Inferior parietal cortex (tissue), 1 donor: ENCODE data around the gene SPRED2.

ENCODE experiments used
- DNase-seq: peaks from one replicate; pipeline ENCODE4 v3.0.0-alpha.2; 2016; ENCODE audit errors: extremely low spot score

The SPRED2 gene

GRCh38 chr2:65311049-65311448 lies 121.3 kb downstream of the SPRED2 start:
- DNase-seq, result no peak

GRCh38 chr2:65309699-65310098 lies 122.7 kb downstream of the SPRED2 start:
- DNase-seq, result no peak

- no peak for DNase-seq
These were observed 126.5 kb downstream of the SPRED2 start for GRCh38 chr2:65305934-65306333.

DNA sequence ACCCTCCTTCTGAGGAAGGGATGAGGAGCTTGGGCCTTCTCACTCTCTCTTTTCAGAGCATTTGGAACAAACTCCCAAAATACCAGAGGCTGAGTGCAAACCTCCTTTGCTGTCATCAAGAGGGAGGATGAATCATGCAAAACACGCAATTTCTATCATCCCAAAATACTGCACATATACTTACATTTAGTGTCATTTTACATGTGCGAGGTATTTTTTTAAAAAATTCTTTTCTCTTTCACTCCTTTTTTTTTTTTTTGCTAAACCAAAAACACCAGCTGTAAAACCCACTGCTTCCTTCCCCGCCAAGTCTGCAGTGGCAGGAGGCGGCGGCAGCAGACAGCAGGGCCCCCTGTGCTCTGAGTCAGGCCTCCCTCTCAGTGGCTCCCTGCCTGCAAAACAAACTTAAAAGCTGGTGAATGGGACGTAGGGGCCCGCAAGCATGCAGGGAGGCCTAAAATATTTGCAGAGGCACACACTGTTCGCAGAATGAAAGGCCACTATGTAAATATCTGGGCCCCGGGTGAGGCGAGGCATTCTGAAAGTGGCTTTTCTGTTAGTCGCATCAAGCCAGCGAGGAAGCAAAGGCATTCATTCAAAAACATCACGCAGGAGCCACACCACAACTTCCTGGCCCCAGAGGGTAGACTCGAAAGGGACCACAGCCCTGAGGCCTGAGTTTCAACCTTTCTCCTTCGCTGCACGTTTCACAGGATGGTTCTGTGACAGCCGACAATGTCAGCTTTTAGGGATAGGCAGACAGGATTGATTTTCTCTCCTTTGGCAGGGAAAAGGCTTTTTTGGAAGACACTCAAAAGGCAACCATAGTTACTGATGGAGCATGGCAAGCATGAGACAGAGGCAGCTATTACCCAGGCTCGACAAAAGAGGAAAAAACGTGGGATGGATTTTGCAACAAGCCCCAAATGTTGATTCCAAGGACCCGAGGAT lies 131.4 kb downstream of the SPRED2 start:
- DNase-seq, result peak; percentile 71

GRCh38 chr2:65300134-65300760 lies 132.2 kb downstream of the SPRED2 start:
- DNase-seq, result no peak

GRCh38 chr2:65299246-65299645 lies 133.2 kb downstream of the SPRED2 start:
- DNase-seq, result no peak

DNA sequence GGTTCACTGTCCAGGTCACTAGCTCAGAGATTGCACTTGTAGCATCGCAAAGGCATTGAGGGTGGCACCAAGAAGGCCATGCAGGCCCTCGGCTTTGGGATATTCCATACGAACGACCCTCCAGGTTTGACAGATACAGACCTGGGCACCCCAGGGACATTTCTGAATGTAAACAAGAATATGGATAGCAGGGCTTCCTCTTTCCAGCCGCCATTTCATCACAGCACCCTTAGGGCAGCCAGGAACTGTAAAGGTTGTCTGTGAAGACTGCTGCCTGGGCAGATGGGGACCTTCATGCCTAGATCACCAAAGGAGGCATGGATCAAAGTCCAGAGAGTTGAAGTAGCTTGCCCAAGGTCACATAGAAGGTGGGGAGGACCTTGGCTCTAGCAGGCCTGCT lies 134.3 kb downstream of the SPRED2 start:
- no peak for DNase-seq

- DNase-seq, result no peak
These were observed 134.9 kb downstream of the SPRED2 start for GRCh38 chr2:65297544-65297943.

GRCh38 chr2:65296971-65297370 lies 135.4 kb downstream of the SPRED2 start:
- no peak for DNase-seq

- no peak for DNase-seq
These were observed 137.7 kb downstream of the SPRED2 start for GRCh38 chr2:65294701-65295100.

DNA sequence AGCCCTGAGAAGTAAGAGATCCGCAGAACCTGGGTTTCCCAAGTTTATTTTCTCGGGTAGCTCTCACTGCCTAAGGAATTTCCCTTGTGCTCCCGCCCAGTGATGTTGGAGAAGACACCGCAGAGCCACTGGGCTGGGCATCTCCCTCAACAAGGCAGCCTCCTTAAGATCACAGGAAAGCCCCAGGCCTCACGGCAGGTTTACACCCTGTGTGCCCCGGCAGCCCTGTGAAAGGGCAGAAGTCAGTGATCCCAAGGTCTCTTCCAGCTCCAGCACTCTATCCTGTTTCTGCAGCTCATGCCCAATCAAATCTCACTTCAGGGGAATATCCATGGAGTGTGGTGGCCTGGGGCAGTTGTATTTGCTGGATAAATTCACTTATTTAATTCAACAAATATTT lies 138.3 kb downstream of the SPRED2 start:
- no peak for DNase-seq

GRCh38 chr2:65293376-65293775 lies 139.0 kb downstream of the SPRED2 start:
- no peak for DNase-seq

DNA sequence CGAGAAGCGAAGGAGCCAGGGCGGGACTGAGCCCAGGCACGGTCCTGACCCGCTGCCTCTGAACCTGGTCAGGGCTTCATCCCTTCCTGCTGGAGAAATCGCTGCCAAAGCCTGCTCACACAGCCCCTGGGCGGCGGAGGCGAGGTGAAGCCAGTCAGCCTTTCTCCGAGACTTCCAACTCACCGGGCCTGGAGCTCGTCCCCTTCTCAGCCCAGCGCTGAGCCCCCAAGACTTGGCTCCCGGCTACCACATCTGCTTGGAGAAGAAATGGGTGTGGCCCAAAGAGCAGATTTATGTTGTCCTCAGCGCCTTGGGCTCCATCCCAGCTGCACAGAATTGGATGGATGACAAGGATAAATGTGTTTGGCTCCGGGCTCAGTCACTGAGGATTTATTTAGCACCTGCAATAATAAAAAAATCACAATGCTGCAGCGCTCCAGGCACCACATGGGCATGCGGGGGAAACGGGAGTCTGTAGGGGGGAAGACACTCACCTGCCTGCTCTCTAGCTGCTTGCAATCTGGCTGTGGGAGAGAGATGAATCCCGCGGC lies 139.9 kb downstream of the SPRED2 start:
- no peak for DNase-seq

DNA sequence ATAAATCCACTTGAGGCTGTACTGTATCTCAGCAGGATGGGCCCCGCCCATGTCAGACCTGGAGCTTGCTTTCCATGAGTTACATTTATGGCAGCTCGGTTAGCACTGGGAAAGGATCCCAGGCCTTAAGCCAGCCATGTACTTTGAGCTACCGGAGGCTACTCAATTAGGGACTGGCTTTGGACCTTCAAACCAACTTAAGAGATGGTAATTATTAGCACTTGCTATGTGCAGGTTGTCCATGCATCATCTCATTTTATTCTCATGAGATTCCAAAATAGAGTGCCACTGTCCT lies 140.3 kb downstream of the SPRED2 start:
- no peak for DNase-seq

DNA sequence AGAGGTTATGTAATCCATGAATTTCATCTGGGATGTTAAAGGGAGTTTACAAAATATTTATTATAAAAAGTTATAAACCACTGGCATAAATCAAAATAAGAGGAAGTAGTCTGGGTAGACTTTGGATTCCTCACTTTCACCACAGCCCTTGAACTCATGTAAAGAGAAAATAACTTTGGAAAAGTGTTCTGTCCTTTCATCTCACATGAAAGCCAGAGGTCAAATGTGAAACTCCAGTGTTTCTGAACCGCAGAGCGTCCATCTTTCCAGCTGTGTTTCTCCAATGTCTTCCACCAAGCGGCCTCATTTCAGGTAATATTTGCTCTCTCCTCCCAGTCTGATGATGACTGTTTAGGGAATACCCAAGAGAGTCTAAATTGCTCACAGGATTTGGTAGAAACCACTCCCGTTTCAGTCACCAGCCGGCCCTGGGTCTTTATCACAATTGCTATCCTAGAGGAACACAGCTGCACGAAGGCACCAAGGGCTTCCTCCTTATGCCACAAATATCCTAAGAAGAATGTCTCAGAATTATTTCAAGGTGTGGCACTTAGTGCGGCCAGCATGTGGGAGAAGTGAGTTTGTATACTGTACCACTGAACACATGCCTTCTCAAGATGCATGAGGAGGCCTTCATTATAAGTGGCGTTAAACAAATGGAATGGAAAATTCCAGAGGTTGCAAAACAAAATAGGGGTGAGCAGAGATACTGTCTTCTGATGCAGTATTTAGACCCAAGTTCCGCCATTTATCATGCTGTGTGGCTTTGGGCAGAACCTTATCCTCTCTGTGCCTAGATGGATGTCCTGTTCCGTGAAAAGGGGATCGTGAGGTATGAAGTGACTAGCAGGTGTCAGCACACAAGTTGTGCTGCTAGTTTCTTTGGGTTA lies 140.9 kb downstream of the SPRED2 start:
- DNase-seq, result no peak

- DNase-seq, result no peak
These were observed 145.0 kb downstream of the SPRED2 start for GRCh38 chr2:65287364-65287763.

- no peak for DNase-seq
These were observed 149.8 kb downstream of the SPRED2 start for GRCh38 chr2:65282477-65283053.

DNA sequence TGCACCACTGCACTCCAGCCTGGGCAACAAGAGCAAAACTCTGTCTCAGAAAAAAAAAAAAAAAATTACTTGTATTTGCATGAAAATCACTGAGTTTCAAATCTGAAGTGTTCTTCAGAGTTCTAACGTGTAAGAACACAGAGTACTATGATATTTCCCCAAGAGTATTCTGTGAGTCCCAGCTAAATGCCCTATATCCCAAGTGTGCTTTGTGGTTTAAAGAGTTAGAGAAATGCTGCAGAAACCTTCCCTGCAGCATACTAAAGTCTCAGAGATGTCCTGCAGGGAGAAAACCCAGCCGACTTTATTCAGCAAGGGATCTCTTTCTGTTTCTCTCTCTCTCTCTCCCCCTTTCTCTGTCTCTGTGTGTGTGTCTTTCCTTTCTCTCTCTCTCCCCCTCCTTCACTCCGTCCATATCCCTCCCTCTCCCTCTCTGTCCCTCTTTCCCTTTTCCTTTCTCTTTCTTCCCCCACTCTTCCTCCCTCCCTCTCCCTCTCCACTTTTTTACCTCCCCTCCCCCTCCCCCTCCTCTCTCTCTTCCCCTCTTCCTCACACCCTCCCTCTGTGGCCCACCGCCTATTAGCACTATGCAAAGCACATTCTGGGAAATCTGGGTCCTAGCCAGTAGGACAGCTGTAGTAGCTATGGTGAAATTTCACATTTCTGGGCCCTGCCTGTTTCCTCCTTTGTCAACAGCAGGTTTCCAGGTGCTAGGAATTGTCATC lies 150.6 kb downstream of the SPRED2 start:
- no peak for DNase-seq

DNA sequence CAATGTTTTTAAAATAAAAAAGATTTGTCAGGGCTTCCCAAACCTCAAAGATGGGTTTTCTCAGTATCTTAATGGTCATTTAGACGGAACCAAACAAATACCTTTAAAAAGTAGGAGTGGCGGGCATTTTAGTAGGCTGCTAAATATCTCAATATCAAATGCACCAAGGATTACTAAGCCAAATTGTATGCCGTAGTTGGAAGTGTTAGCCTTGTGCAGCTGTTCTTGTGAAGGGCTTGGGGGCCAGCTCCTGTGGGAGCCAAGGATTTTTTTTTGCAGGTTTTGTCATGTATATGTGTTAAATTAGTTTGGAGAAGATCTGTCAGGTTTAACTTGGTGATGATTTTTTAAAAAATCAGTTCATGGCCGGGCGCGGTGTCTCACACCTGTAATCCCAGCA lies 152.6 kb downstream of the SPRED2 start:
- DNase-seq, result no peak

- no peak for DNase-seq
These were observed 153.8 kb downstream of the SPRED2 start for GRCh38 chr2:65278531-65278981.
